ENCODE data around the gene FOXK1.

Gene FOXK1

DNA sequence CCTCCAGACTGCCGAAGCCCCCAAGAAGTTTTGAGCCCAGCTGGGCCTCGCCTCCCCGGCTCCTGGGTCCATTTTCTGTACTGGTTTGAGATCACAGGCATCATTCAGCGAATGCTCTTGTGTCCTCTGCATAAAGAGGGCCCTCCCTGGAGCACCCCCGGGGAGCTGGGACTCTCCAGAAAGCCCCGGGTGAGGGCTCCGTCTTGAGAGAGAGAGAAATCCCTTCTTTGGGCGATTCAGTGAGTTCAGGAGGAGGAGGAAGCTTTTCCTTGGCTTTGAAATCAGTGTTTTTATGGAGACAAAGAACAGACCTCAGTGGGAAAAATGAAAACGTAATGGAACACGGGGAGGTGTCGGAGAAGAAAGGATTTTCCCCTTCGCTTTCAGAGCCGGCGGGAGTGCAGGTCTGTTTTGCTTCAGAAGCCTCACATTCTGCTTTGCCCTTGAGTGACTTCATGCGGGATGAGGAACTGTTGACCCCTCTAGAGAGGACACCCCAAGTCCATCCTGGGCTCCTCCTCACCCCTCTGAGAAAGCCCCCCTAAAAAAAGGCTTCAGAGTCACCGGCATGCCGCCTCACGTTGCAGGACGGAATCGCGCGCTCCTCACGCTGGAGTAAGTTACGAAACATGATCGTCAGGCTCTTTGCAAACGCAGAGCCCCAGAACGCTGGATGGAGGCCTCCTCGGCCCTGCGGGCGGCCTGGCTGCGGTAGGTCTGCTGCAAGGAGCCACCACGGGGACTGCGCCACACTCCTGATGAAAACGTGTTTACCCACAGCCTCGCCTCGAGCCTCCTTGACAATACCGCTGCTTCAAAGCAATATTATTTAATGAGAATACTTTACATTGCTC, 84.8 kb downstream of the FOXK1 start:
- no peak for DNase-seq

- DNase-seq = no peak
Measured at GRCh38 chr7:4768597-4769569, 86.8 kb downstream of the FOXK1 start.

- DNase-seq = no peak
Measured at GRCh38 chr7:4769761-4770160, 87.7 kb downstream of the FOXK1 start.

GRCh38 chr7:4770886-4771285, 88.8 kb downstream of the FOXK1 start:
- DNase-seq = no peak

DNA sequence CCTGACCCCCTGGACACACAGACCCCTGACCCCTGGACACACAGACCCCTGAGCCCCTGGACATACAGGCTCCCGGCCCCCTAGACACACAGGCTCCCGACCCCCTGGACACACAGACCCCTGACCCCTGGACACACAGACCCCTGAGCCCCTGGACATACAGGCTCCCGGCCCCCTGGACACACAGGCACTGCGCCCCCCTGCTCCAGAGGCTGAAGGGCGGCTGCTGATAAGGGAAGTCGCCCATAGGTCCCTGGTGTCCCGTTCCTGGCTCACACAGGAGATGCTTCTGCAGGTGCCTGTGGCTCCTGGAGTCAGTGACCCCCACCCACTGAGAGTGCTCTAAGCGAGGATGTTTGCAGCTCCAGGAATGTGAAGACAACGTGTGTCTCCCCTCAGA, 89.6 kb downstream of the FOXK1 start:
- DNase-seq = no peak

DNA sequence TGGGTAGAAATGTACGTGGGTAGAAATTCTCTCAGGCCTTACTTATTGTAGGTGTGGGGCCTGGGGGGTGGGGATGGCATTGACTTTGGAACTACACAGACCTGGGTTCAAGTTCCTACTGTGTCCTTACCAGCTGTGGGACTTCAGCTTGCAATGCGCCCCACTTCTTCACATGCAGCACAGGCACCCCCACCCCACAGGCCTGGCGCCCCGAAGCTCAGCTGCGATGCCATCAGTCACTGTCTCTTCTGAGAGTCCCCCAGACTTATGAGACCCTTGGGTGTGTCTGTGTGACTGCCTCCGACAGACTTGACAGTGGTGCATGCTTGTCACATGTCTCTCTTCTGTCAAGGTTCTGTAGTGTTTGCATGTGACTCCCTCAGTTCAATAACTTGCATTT, 90.2 kb downstream of the FOXK1 start:
- DNase-seq = no peak

GRCh38 chr7:4774007-4774406, 91.9 kb downstream of the FOXK1 start:
- no peak for DNase-seq

GRCh38 chr7:4774658-4775249, 92.7 kb downstream of the FOXK1 start:
- DNase-seq = peak; percentile 78

- peak; percentile 100 for DNase-seq
Measured at GRCh38 chr7:4775250-4775847, 93.3 kb downstream of the FOXK1 start, which contains the start of gene AP5Z1. AP5Z1 (plus strand) TSS chr7:4775623; CDS start chr7:4775716, 93 bp downstream.

- DNase-seq = no peak
Measured at GRCh38 chr7:4775848-4776623, 93.9 kb downstream of the FOXK1 start.

DNA sequence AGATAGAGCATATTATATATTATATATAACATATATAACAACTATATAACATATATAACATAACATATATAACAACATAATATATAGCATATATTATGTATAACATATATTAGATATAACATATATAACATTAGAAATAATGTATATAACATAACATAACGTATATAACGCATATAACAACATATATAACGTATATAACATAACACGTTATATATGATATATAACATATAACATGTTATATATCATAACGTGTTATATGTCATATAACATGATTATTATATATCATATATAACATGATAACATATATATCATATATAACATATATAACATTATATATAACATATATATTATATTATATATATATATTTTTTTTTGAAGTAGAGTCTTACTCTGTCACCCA, 97.0 kb downstream of the FOXK1 start:
- DNase-seq = no peak

GRCh38 chr7:4781366-4782069, 99.4 kb downstream of the FOXK1 start:
- DNase-seq = no peak

GRCh38 chr7:4782333-4783291, 100.5 kb downstream of the FOXK1 start:
- DNase-seq = no peak

DNA sequence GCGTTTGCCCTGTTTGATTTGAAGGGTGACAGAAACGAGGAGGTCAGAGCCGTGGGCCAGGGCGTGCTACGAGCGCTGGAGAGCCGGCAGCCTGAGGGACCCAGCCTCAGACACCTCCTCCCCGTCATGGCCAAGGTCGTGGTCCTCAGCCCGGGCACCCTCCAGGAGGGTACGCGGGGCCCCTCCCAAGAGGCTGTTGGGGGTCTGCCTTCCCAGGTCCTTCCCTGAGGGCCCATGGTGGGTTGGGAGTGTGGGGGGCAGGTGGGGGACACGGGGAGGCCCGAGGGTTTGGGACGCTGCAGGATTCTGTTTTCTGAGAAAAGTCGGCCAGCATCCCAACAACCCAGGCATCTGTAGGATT, 101.2 kb downstream of the FOXK1 start:
- DNase-seq = no peak

- DNase-seq = no peak
Measured at GRCh38 chr7:4783762-4784351, 101.8 kb downstream of the FOXK1 start.

DNA sequence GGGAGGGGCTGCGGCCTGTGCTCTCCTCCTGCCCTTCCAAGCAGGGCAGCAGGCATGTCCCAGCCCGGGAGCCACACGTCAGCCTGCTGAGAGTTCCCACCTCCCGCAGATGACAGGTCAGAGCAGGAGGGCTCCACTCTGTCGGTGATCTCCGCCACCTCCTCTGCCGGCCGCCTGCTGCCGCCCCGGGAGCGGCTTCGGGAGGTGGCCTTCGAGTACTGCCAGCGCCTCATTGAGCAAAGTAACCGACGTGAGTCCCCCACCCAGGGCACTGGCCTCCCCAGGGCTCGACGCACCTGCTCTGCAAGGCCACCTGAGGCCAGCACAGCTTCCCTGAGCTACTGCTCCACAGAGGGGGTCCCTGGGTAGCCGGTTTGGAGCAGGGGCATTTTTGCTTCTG, 102.7 kb downstream of the FOXK1 start:
- DNase-seq = no peak

GRCh38 chr7:4785371-4785770, 103.3 kb downstream of the FOXK1 start:
- no peak for DNase-seq

- no peak for DNase-seq
Measured at GRCh38 chr7:4786015-4786414, 103.9 kb downstream of the FOXK1 start.

DNA sequence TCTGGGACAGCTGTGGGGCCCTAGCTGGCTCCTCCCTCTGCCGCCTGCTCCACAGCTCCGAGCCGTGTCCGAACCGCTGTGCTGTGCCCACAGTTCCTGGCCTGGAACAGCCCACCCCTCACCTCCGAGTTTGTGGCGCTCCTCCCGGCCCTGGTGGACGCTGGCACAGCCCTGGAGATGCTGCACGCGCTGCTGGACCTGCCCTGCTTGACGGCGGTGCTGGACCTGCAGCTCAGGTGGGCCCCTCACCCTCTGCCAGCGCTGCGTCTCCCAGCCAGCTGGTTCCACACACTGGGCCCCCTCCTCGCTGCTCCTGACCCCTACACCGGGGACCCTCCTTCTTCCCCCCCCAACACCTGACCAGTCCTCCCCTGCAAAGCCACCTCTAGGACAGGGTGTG, 105.4 kb downstream of the FOXK1 start:
- no peak for DNase-seq

Data from NCI-H226 (cell line).